CD8-positive, alpha-beta memory T cell (primary cell): ENCODE measurements around the gene SEC24C. TPM values are rescaled to one million over a fixed set of nuclear protein-coding genes. Genes with fewer than 3 reads are reported as not detected.

Experiments used
- CTCF ChIA-PET: fragments of 350-600 bp; sonication (Branson Sonifier 250); formaldehyde crosslinking; loops from one replicate; lab custom pipeline; 2021; ENCODE audit warnings: antibody characterized with exemption; lab: Charles Lee
- POLR2A ChIA-PET: fragments of 350-600 bp; sonication (Branson Sonifier 250); formaldehyde crosslinking; loops from one replicate; lab custom pipeline; 2021; ENCODE audit warnings: antibody characterized with exemption; lab: Charles Lee
- DNase-seq, 5 donors: peaks; one replicate each; pipeline versions ENCODE4 v3.0.0 to v3.0.0-alpha.2; 2020 to 2022; ENCODE audit warnings: mixed read lengths in 1 of 5
- H3K27ac ChIP-seq: one replicate; pipeline ENCODE4 v1.7.0; 2013; ENCODE audit warnings: low read depth, mild to moderate bottlenecking, low read length, moderate library complexity
- H3K27me3 ChIP-seq: 2 replicates; pipeline ENCODE4 v1.7.0; 2013; ENCODE audit warnings: low read length, mild to moderate bottlenecking; ENCODE audit not compliant: insufficient read depth, poor library complexity, severe bottlenecking
- H3K36me3 ChIP-seq: 2 replicates; pipeline ENCODE4 v1.7.0; 2013; ENCODE audit warnings: mild to moderate bottlenecking, low read length, moderate library complexity; ENCODE audit not compliant: insufficient read depth
- H3K4me1 ChIP-seq: 2 replicates; pipeline ENCODE4 v1.7.0; 2013; ENCODE audit warnings: mild to moderate bottlenecking, low read length, moderate library complexity; ENCODE audit not compliant: insufficient read depth
- H3K4me3 ChIP-seq: 2 replicates; pipeline ENCODE4 v1.7.0; 2013; ENCODE audit warnings: mild to moderate bottlenecking, low read length
- H3K9me3 ChIP-seq: 2 replicates; pipeline ENCODE4 v1.7.0; 2013; ENCODE audit warnings: mild to moderate bottlenecking, low read length
- H3K27ac Mint-ChIP-seq, 8 donors: one replicate each; pipeline ENCODE4 v1.8.0; 2020 to 2021; ENCODE audit warnings: mixed read lengths in 8 of 8, mild to moderate bottlenecking in 6 of 8, inconsistent platforms in 3 of 8, moderate library complexity in 3 of 8
- H3K27me3 Mint-ChIP-seq, 2 donors: one replicate each; pipeline ENCODE4 v1.8.0; 2020 to 2021; ENCODE audit warnings: mixed read lengths in 2 of 2, mild to moderate bottlenecking in 1 of 2, moderate library complexity in 1 of 2
- H3K36me3 Mint-ChIP-seq, 3 donors: one replicate each; pipeline ENCODE4 v1.8.0; 2020 to 2021; ENCODE audit warnings: mixed read lengths in 3 of 3, inconsistent platforms in 1 of 3, mild to moderate bottlenecking in 1 of 3
- H3K4me1 Mint-ChIP-seq, 3 donors: one replicate each; pipeline ENCODE4 v1.8.0; 2020 to 2021; ENCODE audit warnings: mixed read lengths in 3 of 3, inconsistent platforms in 1 of 3, mild to moderate bottlenecking in 1 of 3
- H3K4me3 Mint-ChIP-seq, 7 donors: one replicate each; pipeline ENCODE4 v1.8.0; 2020 to 2021; ENCODE audit warnings: mixed read lengths in 7 of 7, mild to moderate bottlenecking in 6 of 7, moderate library complexity in 4 of 7, inconsistent platforms in 2 of 7
- H3K9me3 Mint-ChIP-seq, 5 donors: one replicate each; pipeline ENCODE4 v1.8.0; 2020 to 2022; ENCODE audit warnings: mixed read lengths in 5 of 5, mild to moderate bottlenecking in 3 of 5, moderate library complexity in 2 of 5, inconsistent platforms in 1 of 5
- polyA plus RNA-seq: library from polyadenylated mRNA; unstranded; fragments of 300-500 nt; fragmentation: Illumina TruSeq; gene quantifications from one replicate; pipeline ENCODE4 v1.2.3, GENCODE V29; 2021
- total RNA-seq, 2 experiments: library from RNA; stranded (reverse); gene quantifications; one replicate each; pipeline ENCODE4 v1.2.3, GENCODE V29; 2021

SEC24C gene
- total and polyA plus RNA-seq, 3 experiments from 2014 or later: 70.3 to 95.9 (median 93.1) TPM

GRCh38 chr10:73810735-73811465, 66.7 kb downstream of the SEC24C start:
- peak; percentile 51 to 82 (median 70) for DNase-seq
- no peaks in the 10 kb centered on the region for H3K27me3 Mint-ChIP-seq
- Histone ChIP-seq H3K4me1 (peaks cover 40% of the 10 kb centered on the region), H3K27me3 (no peaks in the 10 kb centered on the region), H3K4me3 (peak overlapping the region; percentile 64), H3K36me3 (peaks cover 28% of the 10 kb centered on the region), H3K9me3 (no peaks in the 10 kb centered on the region), H3K27ac (peak overlapping the region; percentile 92)
- peak overlapping the region; percentile 85 to 97 (median 94) for H3K27ac Mint-ChIP-seq
- peaks cover 39 to 52% (median 43%) of the 10 kb centered on the region in 3 donors for H3K4me1 Mint-ChIP-seq
- peaks cover 6 to 73% (median 16%) of the 10 kb centered on the region in 3 donors for H3K36me3 Mint-ChIP-seq
- H3K9me3 Mint-ChIP-seq: peaks cover 0 to 4% (median 0%) of the 10 kb centered on the region in 5 donors
- peak overlapping the region; percentile 86 to 96 (median 91) for H3K4me3 Mint-ChIP-seq
- POLR2A ChIA-PET: interaction anchor here (0.6 to 1.3 kb wide), 8 partner anchors 12 to 80 kb away, joined by 3 to 13 read pairs (median 6); partner anchors contain the start of gene ZSWIM8
- CTCF ChIA-PET: interaction anchor here (0.9 to 1.9 kb wide), 7 partner anchors 9 to 146 kb away, joined by 3 to 7 read pairs (median 4); no protein-coding TSS in a partner anchor

- Histone ChIP-seq H3K36me3 (peaks cover 14% of the 10 kb centered on the region), H3K4me3 (no peak overlapping the region), H3K27ac (no peak overlapping the region), H3K9me3 (no peaks in the 10 kb centered on the region), H3K27me3 (no peaks in the 10 kb centered on the region), H3K4me1 (peaks cover 23% of the 10 kb centered on the region)
- DNase-seq: no peak
- ChIA-PET POLR2A (interaction anchor here (0.7 to 1.5 kb wide), 2 partner anchors 40 to 70 kb away, joined by 3 to 9 read pairs; a partner anchor contains a TSS), CTCF (interaction anchor here (0.7 to 1.3 kb wide), 3 partner anchors 37 to 67 kb away, joined by 3 to 4 read pairs (median 3); no protein-coding TSS in a partner anchor)
- peaks cover 0 to 72% (median 13%) of the 10 kb centered on the region in 3 donors for H3K36me3 Mint-ChIP-seq
- H3K27ac Mint-ChIP-seq: peak overlapping the region in 6 of 8 donors; percentile 56 to 95 (median 88)
- peaks cover 22 to 34% (median 25%) of the 10 kb centered on the region in 3 donors for H3K4me1 Mint-ChIP-seq
- peak overlapping the region; percentile 27 to 84 (median 67) for H3K4me3 Mint-ChIP-seq
- no peaks in the 10 kb centered on the region for H3K27me3 Mint-ChIP-seq
- peaks cover 0 to 4% (median 0%) of the 10 kb centered on the region in 5 donors for H3K9me3 Mint-ChIP-seq
These were observed 68.5 kb downstream of the SEC24C start for GRCh38 chr10:73812657-73813056.

- Mint-ChIP-seq H3K4me3 (peak overlapping the region in 2 of 7 donors; percentile 46 to 83), H3K27ac (peak overlapping the region in 7 of 8 donors; percentile 25 to 95 (median 59)), H3K36me3 (peaks cover 0 to 72% (median 13%) of the 10 kb centered on the region in 3 donors), H3K9me3 (peaks cover 0 to 4% (median 0%) of the 10 kb centered on the region in 5 donors), H3K27me3 (no peaks in the 10 kb centered on the region), H3K4me1 (peaks cover 20 to 28% (median 22%) of the 10 kb centered on the region in 3 donors)
- Histone ChIP-seq H3K4me3 (no peak overlapping the region), H3K36me3 (peaks cover 7% of the 10 kb centered on the region), H3K4me1 (peaks cover 18% of the 10 kb centered on the region), H3K27ac (no peak overlapping the region), H3K27me3 (no peaks in the 10 kb centered on the region), H3K9me3 (no peaks in the 10 kb centered on the region)
- POLR2A ChIA-PET: interaction anchor here (1.5 kb wide), 1 partner anchor 41 kb away, joined by 3 read pairs; a partner anchor contains a TSS
- no peak for DNase-seq
- CTCF ChIA-PET: interaction anchor here (0.7 kb wide), 1 partner anchor 46 kb away, joined by 3 read pairs; no protein-coding TSS in a partner anchor
These were observed 69.2 kb downstream of the SEC24C start for GRCh38 chr10:73813333-73813732.

- peak overlapping the region in 1 of 8 donors; percentile 36 for H3K27ac Mint-ChIP-seq
- Histone ChIP-seq H3K4me3 (no peak overlapping the region), H3K27ac (no peak overlapping the region), H3K4me1 (peaks cover 8% of the 10 kb centered on the region), H3K36me3 (peaks cover 5% of the 10 kb centered on the region), H3K27me3 (no peaks in the 10 kb centered on the region), H3K9me3 (no peaks in the 10 kb centered on the region)
- no peaks in the 10 kb centered on the region for H3K27me3 Mint-ChIP-seq
- H3K4me1 Mint-ChIP-seq: peaks cover 11 to 17% (median 13%) of the 10 kb centered on the region in 3 donors
- H3K4me3 Mint-ChIP-seq: no peak overlapping the region
- ChIA-PET CTCF (interaction anchor here (3.8 kb wide), 1 partner anchor 42 kb away, joined by 11 read pairs; a partner anchor contains a TSS), POLR2A (no interaction called here)
- DNase-seq: no peak
- peaks cover 0 to 4% (median 0%) of the 10 kb centered on the region in 5 donors for H3K9me3 Mint-ChIP-seq
- H3K36me3 Mint-ChIP-seq: peaks cover 0 to 70% (median 12%) of the 10 kb centered on the region in 3 donors
These were observed 70.2 kb downstream of the SEC24C start for GRCh38 chr10:73814276-73814895.

GRCh38 chr10:73814896-73815718, 70.9 kb downstream of the SEC24C start:
- peak overlapping the region; percentile 17 for H3K27ac ChIP-seq
- Mint-ChIP-seq H3K4me1 (peaks cover 6 to 10% (median 7%) of the 10 kb centered on the region in 3 donors), H3K27me3 (no peaks in the 10 kb centered on the region), H3K36me3 (peaks cover 0 to 70% (median 12%) of the 10 kb centered on the region in 3 donors), H3K4me3 (no peak overlapping the region), H3K9me3 (peaks cover 0 to 4% (median 0%) of the 10 kb centered on the region in 5 donors), H3K27ac (peak overlapping the region in 2 of 8 donors; percentile 41 to 50)
- no peak for DNase-seq
- peaks cover under 1% of the 10 kb centered on the region for H3K4me1 ChIP-seq
- H3K9me3 ChIP-seq: no peaks in the 10 kb centered on the region
- no peak overlapping the region for H3K4me3 ChIP-seq
- CTCF ChIA-PET: interaction anchor here (0.8 to 3.8 kb wide), 3 partner anchors 43 to 85 kb away, joined by 3 to 11 read pairs (median 3); a partner anchor contains a TSS
- POLR2A ChIA-PET: no interaction called here
- no peaks in the 10 kb centered on the region for H3K27me3 ChIP-seq
- peaks cover 9% of the 10 kb centered on the region for H3K36me3 ChIP-seq

- peaks cover 0 to 4% (median 0%) of the 10 kb centered on the region in 5 donors for H3K9me3 Mint-ChIP-seq
- H3K27ac ChIP-seq: peak overlapping the region; percentile 17
- no peaks in the 10 kb centered on the region for H3K9me3 ChIP-seq
- DNase-seq: no peak
- H3K27me3 Mint-ChIP-seq: no peaks in the 10 kb centered on the region
- H3K27ac Mint-ChIP-seq: peak overlapping the region in 3 of 8 donors; percentile 23 to 41 (median 29)
- no peak overlapping the region for H3K4me3 ChIP-seq
- H3K4me3 Mint-ChIP-seq: no peak overlapping the region
- H3K4me1 ChIP-seq: no peaks in the 10 kb centered on the region
- CTCF ChIA-PET: interaction anchor here (0.8 to 3.8 kb wide), 3 partner anchors 44 to 86 kb away, joined by 3 to 11 read pairs (median 3); a partner anchor contains a TSS
- H3K4me1 Mint-ChIP-seq: peaks cover under 1 to 4% (median 2%) of the 10 kb centered on the region in 3 donors
- peaks cover 9% of the 10 kb centered on the region for H3K36me3 ChIP-seq
- POLR2A ChIA-PET: no interaction called here
- H3K27me3 ChIP-seq: no peaks in the 10 kb centered on the region
- peaks cover 0 to 67% (median 12%) of the 10 kb centered on the region in 3 donors for H3K36me3 Mint-ChIP-seq
These were observed 71.5 kb downstream of the SEC24C start for GRCh38 chr10:73815719-73816030.
